ENCODE results near the gene MED23.

GRCh38 chr6:131643855-131644460 is 15.9 kb upstream of the MED23 start:
- TF ChIP-seq CTCF (IDR thresholded peaks at IDR 0.05), result no peak
- TF ChIP-seq POLR2A (IDR thresholded peaks at IDR 0.05), result no peak
- TF ChIP-seq EP300 (IDR thresholded peaks at IDR 0.05), result no peak

Measured in suprapubic skin (tissue), 3 donors.